GM12878 (cell line): ENCODE results near the gene LEMD3. TPM values are rescaled to one million over a fixed set of nuclear protein-coding genes. Genes with fewer than 3 reads are reported as not detected.

Experiments used
- BACH1 ChIP-seq: fragments of 450-650 bp; IDR thresholded peaks from 2 replicates; pipeline ENCODE4 v1.6.1; 2017; ENCODE audit warnings: mild to moderate bottlenecking, borderline replicate concordance
- BRCA1 ChIP-seq: IDR thresholded peaks from 2 replicates; pipeline ENCODE4 v1.6.1; 2011; ENCODE audit warnings: low read depth, low read length, improper control_type of control experiment
- CREM ChIP-seq: IDR thresholded peaks from 2 replicates; pipeline ENCODE4 v1.6.1; 2014; ENCODE audit warnings: antibody characterized with exemption, low read depth
- E4F1 ChIP-seq: fragments of 450-650 bp; IDR thresholded peaks from 2 replicates; pipeline ENCODE4 v1.6.1; 2018; ENCODE audit warnings: borderline replicate concordance, mild to moderate bottlenecking; ENCODE audit not compliant: partially characterized antibody
- HSF1 ChIP-seq: fragments of 150-350 bp; IDR thresholded peaks from 2 replicates; pipeline ENCODE4 v1.6.1; 2014; ENCODE audit warnings: mild to moderate bottlenecking, low read depth, low read length
- KLF5 ChIP-seq: fragments of 450-650 bp; IDR thresholded peaks from 2 replicates; pipeline ENCODE4 v1.6.1; 2014; ENCODE audit warnings: mild to moderate bottlenecking; ENCODE audit not compliant: partially characterized antibody
- MYC ChIP-seq: IDR thresholded peaks from 2 replicates; pipeline ENCODE4 v1.6.1; 2011; ENCODE audit warnings: mild to moderate bottlenecking, low read length, moderate library complexity, inconsistent platforms; ENCODE audit not compliant: insufficient read depth, insufficient replicate concordance, insufficient read length, severe bottlenecking
- NR2C1 ChIP-seq: fragments of 450-650 bp; IDR thresholded peaks from 2 replicates; pipeline ENCODE4 v1.6.1; 2017; ENCODE audit warnings: antibody characterized with exemption, mild to moderate bottlenecking, moderate library complexity
- POLR2AphosphoS2 ChIP-seq: IDR thresholded peaks from 2 replicates; pipeline ENCODE4 v1.6.1; 2011; ENCODE audit warnings: low read depth, mild to moderate bottlenecking, low read length, improper control_type of control experiment, moderate library complexity
- RAD21 ChIP-seq: IDR thresholded peaks from 2 replicates; pipeline ENCODE4 v1.6.1; 2011; ENCODE audit warnings: mild to moderate bottlenecking, low read depth, low read length, moderate library complexity; ENCODE audit not compliant: insufficient read depth
- RELA ChIP-seq: fragments of 450-650 bp; IDR thresholded peaks from 2 replicates; pipeline ENCODE4 v1.8.0; 2014; ENCODE audit warnings: borderline replicate concordance; ENCODE audit not compliant: partially characterized antibody
- SIN3A ChIP-seq: IDR thresholded peaks from 2 replicates; pipeline ENCODE4 v1.6.1; 2012; ENCODE audit warnings: low read depth, low read length, improper control_type of control experiment
- SUZ12 ChIP-seq: fragments of 200-600 bp; sonication (generic); IDR thresholded peaks from one replicate; pipeline ENCODE4 v1.6.1; 2018; ENCODE audit warnings: antibody characterized with exemption, mild to moderate bottlenecking; ENCODE audit not compliant: unreplicated experiment
- ZBTB4 ChIP-seq: fragments of 450-650 bp; formaldehyde crosslinking; IDR thresholded peaks from 2 replicates; pipeline ENCODE4 v1.4.0; 2022; ENCODE audit warnings: mild to moderate bottlenecking, moderate library complexity
- ZNF687 ChIP-seq: fragments of 450-650 bp; IDR thresholded peaks from 2 replicates; pipeline ENCODE4 v1.6.1; 2017; ENCODE audit warnings: mild to moderate bottlenecking, moderate library complexity
- polyA plus RNA-seq, 11 experiments: library from polyadenylated mRNA; depleted of rRNA in 4 of 11; unstranded in 6 of 11; stranded (reverse) in 5 of 11; fragments of >200 nt; fragmentation: Nextera tagmentation in 4 of 11; fragmentation: Illumina TruSeq in 1 of 11; extraction: Ambion mirVana in 4 of 11; extraction: Trizol in 1 of 11; gene quantifications; 1 replicate in 1 of 11; 2 replicates in 10 of 11; pipeline versions ENCODE4 v1.2.1 to v1.2.3, GENCODE V29; 2011 to 2016; ENCODE audit warnings: inconsistent platforms in 2 of 11, missing spikeins in 2 of 11, low read depth in 1 of 11
- total RNA-seq, 4 experiments: library from RNA; depleted of rRNA in 3 of 4; stranded (reverse); fragments of >200 nt in 3 of 4; fragmentation: Illumina TruSeq in 1 of 4; extraction: Trizol in 1 of 4; gene quantifications; 2 replicates each; pipeline versions ENCODE4 v1.2.1 to v1.2.3, GENCODE V29; 2013 to 2021

Gene LEMD3
- total and polyA plus RNA-seq, 10 of the 15 experiments (the other 5 are each of a cell fraction or from before 2014, with no cell fraction given): 7.5 to 26.0 (median 16.5) TPM

- TF ChIP-seq MYC (no peak), ZBTB4 (CRISPR knock-in tag) (no peak), HSF1 (no peak), ZNF687 (peak; percentile 86), CREM (peak; percentile 98), NR2C1 (peak; percentile 37; the same call in 1 of the 2 replicates), RAD21 (no peak), SUZ12 (no peak), KLF5 (peak; percentile 60), BRCA1 (no peak), RELA (no peak), E4F1 (no peak), POLR2AphosphoS2 (peak; percentile 86), SIN3A (peak; percentile 64; the same call in 1 of the 2 replicates), BACH1 (peak; percentile 66; the same call in 1 of the 2 replicates)
Measured at GRCh38 chr12:65169320-65170208, at the start of gene LEMD3 (continued).
